ENCODE data around the gene EZR. TPM values are rescaled to one million over a fixed set of nuclear protein-coding genes. Genes with fewer than 3 reads are reported as not detected.

Gene EZR
- polyA plus RNA-seq, 2 of the 4 experiments (the other 2 are of a cell fraction), result 219 to 254 TPM

GRCh38 chr6:158769234-158769770 lies 49.9 kb downstream of the EZR start:
- no peak; a peak in 1 of 6 replicates for ATAC-seq
- peaks cover 3% of the 10 kb centered on the region; the same call in 1 of the 3 replicates for H3K4me1 ChIP-seq
- 92% methylated on average over 13 of the region's 13 CpGs for WGBS (ENCODE audit: missing lambda C conversion rate)
- FAIRE-seq, result no peak
- H3K27ac ChIP-seq, result no peak overlapping the region
- H3K9me3 ChIP-seq, result no peaks in the 10 kb centered on the region
- no peak for DNase-seq (ENCODE audit: low read depth in 1 of 2, low spot score in 1 of 2)
- no peak overlapping the region for H3K4me2 ChIP-seq
- no peak overlapping the region for H3K4me3 ChIP-seq
- no peak for TF ChIP-seq NFE2L2 (conservative IDR thresholded peaks at IDR 0.05; ENCODE audit: low read length)
- TF ChIP-seq MYC (IDR thresholded peaks at IDR 0.05; ENCODE audit: borderline replicate concordance, low read length), result no peak
- no peak for TF ChIP-seq ESRRA (IDR thresholded peaks at IDR 0.05; ENCODE audit: borderline replicate concordance, low read length)
- TF ChIP-seq RFX5 (IDR thresholded peaks at IDR 0.05), result no peak
- no peak for TF ChIP-seq POLR2AphosphoS2 (conservative IDR thresholded peaks at IDR 0.05; ENCODE audit: low read length)
- TF ChIP-seq TFCP2L1 (CRISPR knock-in tag; IDR thresholded peaks at IDR 0.05), result no peak
- TF ChIP-seq, protein P1, sequence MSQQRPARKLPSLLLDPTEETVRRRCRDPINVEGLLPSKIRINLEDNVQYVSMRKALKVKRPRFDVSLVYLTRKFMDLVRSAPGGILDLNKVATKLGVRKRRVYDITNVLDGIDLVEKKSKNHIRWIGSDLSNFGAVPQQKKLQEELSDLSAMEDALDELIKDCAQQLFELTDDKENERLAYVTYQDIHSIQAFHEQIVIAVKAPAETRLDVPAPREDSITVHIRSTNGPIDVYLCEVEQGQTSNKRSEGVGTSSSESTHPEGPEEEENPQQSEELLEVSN (IDR thresholded peaks at IDR 0.05; ENCODE audit: borderline replicate concordance, low read depth), result no peak
- no peak for TF ChIP-seq SMC3 (IDR thresholded peaks at IDR 0.05)
- TF ChIP-seq KDM1A (IDR thresholded peaks at IDR 0.05; ENCODE audit: low read depth), result no peak
- no peak for TF ChIP-seq NR3C1 (IDR thresholded peaks at IDR 0.05)
- no peak for TF ChIP-seq BCL3 (IDR thresholded peaks at IDR 0.05)
- TF ChIP-seq, protein P2, sequence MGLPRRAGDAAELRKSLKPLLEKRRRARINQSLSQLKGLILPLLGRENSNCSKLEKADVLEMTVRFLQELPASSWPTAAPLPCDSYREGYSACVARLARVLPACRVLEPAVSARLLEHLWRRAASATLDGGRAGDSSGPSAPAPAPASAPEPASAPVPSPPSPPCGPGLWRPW (IDR thresholded peaks at IDR 0.05), result no peak
- TF ChIP-seq RCOR1 (IDR thresholded peaks at IDR 0.05; ENCODE audit: low read depth, low read length), result no peak
- POLR2A ChIA-PET, result interaction anchor here (1.2 kb wide), 1 partner anchor 100 kb away, joined by 3 read pairs; no protein-coding TSS in a partner anchor
- CTCF ChIA-PET, result interaction anchor here (1.5 kb wide), 1 partner anchor 203 kb away, joined by 7 read pairs; no protein-coding TSS in a partner anchor

GRCh38 chr6:158768436-158768835 lies 50.7 kb downstream of the EZR start:
- H3K4me1 ChIP-seq, result peaks cover 3% of the 10 kb centered on the region; the same call in 1 of the 3 replicates
- CTCF ChIA-PET, result interaction anchor here (1.2 to 1.5 kb wide), 2 partner anchors 14 to 204 kb away, joined by 3 to 7 read pairs; no protein-coding TSS in a partner anchor

More at GRCh38 chr6:158768436-158768835, 50.7 kb downstream of the EZR start:
- no peak for DNase-seq (ENCODE audit: low read depth in 1 of 2, low spot score in 1 of 2)
- POLR2A ChIA-PET, result interaction anchor here (1.2 kb wide), 1 partner anchor 101 kb away, joined by 3 read pairs; no protein-coding TSS in a partner anchor
- Histone ChIP-seq H3K4me2 (no peak overlapping the region), H3K9me3 (no peaks in the 10 kb centered on the region), H3K27ac (no peak overlapping the region), H3K4me3 (no peak overlapping the region)
- FAIRE-seq, result no peak
- WGBS (ENCODE audit: missing lambda C conversion rate), result 88% methylated on average over 6 of the region's 8 CpGs
- ATAC-seq, result no peak
- TF ChIP-seq, protein P1 (IDR thresholded peaks at IDR 0.05; ENCODE audit: borderline replicate concordance, low read depth), result no peak
- TF ChIP-seq BHLHE40 (IDR thresholded peaks at IDR 0.05; ENCODE audit: low read depth, low read length) (no peak), HOXB13 (CRISPR knock-in tag; IDR thresholded peaks at IDR 0.05; ENCODE audit: low read depth) (no peak), CBX2 (IDR thresholded peaks at IDR 0.05; ENCODE audit: borderline replicate concordance, low read depth) (no peak), CBX8 (IDR thresholded peaks at IDR 0.05) (no peak), POLR2AphosphoS2 (conservative IDR thresholded peaks at IDR 0.05; ENCODE audit: low read length) (no peak), FOSB (CRISPR knock-in tag; IDR thresholded peaks at IDR 0.05) (no peak), EP300 (IDR thresholded peaks at IDR 0.05) (no peak), RCOR1 (IDR thresholded peaks at IDR 0.05; ENCODE audit: low read depth, low read length) (no peak), HEYL (CRISPR knock-in tag; IDR thresholded peaks at IDR 0.05) (no peak), ZSCAN20 (CRISPR knock-in tag; IDR thresholded peaks at IDR 0.05) (no peak), MAZ (IDR thresholded peaks at IDR 0.05; ENCODE audit: borderline replicate concordance, low read depth, low read length) (no peak), BCL3 (IDR thresholded peaks at IDR 0.05) (no peak), ZFP36 (IDR thresholded peaks at IDR 0.05; ENCODE audit: borderline replicate concordance, partially characterized antibody) (no peak)

All from A549 (cell line).